ENCODE measurements around the gene EPB41L4A.

DNA sequence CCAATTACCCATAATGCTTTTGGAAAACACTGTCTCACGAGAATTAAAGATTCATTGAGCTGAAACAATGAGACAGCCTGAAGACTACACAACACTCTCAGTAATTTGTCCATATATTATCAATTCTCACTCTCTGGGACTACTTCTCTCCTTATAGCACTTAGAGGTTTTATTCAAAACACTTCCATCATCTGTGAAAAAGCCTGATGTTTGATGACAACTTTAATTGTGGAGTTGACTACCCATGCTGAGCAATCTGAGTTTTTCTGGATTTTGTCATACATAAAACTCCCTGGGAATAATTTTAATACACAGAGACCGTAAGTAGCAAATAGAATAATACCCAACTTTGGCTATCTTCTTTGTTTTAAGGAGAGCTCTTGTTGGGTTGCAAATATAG is 305.5 kb downstream of the EPB41L4A start:
- TF ChIP-seq CTCF (conservative IDR thresholded peaks at IDR 0.05 in 1 of 2, IDR thresholded peaks at IDR 0.05 in 1 of 2; ENCODE audit: low read depth in 1 of 2, low read length in 2 of 2) (no peak), EZH2 (IDR thresholded peaks at IDR 0.05; ENCODE audit: low read length, missing control alignments) (no peak)

Measured in fibroblast of lung (primary cell).